Smooth muscle cell of bladder (primary cell): ENCODE measurements around the gene AKAP12. TPM values are rescaled to one million over a fixed set of nuclear protein-coding genes. Genes with fewer than 3 reads are reported as not detected.

Source experiments
- total RNA-seq: library from RNA; depleted of rRNA; stranded (reverse); fragments of >200 nt; gene quantifications from 2 replicates; pipeline ENCODE4 v1.2.3, GENCODE V29; 2014

Gene AKAP12, protein sequence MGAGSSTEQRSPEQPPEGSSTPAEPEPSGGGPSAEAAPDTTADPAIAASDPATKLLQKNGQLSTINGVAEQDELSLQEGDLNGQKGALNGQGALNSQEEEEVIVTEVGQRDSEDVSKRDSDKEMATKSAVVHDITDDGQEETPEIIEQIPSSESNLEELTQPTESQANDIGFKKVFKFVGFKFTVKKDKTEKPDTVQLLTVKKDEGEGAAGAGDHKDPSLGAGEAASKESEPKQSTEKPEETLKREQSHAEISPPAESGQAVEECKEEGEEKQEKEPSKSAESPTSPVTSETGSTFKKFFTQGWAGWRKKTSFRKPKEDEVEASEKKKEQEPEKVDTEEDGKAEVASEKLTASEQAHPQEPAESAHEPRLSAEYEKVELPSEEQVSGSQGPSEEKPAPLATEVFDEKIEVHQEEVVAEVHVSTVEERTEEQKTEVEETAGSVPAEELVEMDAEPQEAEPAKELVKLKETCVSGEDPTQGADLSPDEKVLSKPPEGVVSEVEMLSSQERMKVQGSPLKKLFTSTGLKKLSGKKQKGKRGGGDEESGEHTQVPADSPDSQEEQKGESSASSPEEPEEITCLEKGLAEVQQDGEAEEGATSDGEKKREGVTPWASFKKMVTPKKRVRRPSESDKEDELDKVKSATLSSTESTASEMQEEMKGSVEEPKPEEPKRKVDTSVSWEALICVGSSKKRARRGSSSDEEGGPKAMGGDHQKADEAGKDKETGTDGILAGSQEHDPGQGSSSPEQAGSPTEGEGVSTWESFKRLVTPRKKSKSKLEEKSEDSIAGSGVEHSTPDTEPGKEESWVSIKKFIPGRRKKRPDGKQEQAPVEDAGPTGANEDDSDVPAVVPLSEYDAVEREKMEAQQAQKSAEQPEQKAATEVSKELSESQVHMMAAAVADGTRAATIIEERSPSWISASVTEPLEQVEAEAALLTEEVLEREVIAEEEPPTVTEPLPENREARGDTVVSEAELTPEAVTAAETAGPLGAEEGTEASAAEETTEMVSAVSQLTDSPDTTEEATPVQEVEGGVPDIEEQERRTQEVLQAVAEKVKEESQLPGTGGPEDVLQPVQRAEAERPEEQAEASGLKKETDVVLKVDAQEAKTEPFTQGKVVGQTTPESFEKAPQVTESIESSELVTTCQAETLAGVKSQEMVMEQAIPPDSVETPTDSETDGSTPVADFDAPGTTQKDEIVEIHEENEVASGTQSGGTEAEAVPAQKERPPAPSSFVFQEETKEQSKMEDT (N-terminal part only)
- 63.9 and 67.4 TPM in 2 replicates for total RNA-seq

DNA sequence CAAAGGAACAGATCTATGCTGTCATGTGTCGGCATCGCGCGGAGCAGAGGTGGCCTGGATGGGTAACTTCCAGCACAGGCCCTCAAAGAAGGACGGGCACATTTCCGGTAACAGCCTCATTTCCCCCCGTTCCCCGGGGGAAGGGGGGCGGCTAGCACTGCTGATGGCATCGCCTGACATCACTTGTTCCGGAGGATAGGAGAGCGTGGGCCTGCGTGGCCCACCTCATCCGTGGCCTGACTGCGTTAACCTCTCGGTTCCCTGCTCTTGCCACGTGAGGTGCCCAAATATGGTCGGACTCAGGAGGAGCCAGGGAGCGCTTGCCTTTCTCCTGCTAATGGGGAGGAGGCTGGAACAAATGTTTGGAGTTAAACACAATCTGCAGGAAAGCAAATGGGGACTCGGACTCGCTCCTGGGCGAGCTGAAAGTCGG, at the start of gene AKAP12:
Gene AKAP12, plus strand, starts transcription at position 365 of the 433 bp plus-strand sequence. CDS start 596 bp downstream, outside the sequence.

DNA sequence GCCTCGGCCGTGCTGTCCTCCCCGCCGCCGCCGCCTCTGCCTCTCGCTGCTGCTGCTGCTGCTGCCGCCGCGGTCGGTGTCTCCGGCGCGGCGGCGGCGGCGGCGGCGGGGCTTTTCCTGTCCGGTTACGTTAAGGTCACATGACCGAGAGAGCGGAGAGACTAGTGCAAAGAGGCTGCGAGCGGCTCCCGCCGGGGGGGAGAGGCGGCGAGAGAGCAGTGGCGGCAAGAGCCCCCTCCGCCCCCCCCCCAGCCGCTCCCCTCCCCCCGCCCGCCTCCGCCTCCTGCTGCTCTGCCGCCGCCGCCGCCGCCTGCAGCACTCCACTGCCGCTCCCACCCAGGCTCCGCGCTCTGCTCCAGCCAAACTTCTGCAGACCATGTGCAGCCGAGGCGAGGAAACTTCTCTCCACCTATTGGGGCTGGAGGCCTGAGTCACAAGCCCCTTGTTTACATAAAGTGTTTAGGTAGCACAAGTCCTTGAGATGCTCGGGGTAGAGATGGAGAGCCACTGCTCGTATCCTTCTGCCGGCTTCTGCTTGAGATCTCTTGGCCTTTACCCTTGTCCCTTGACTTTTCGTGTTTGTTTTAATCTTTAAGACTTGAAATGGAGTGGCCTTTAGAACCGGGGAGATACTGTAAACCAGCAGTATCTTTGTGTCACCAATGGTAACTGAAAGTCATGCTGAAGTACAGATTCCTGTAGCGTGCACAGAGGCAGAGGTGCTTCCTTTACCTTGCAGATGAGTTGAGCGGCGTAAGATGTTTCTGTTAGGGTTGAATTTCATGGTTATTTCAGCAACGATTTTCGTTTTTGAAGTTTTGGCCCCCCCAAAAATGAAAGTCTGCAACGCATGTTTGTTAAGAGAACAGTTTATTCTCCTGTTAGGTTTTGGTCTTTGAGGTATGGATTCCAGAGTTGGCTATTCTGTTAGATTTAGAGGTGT, 152.0 kb downstream of the AKAP12 start, which contains the start of gene ZBTB2:
Gene ZBTB2, minus strand, starts transcription at position 89 of the 943 bp plus-strand sequence. CDS start 17,922 bp downstream, outside the sequence.

Other genes with a start within 250 kb of the AKAP12 start
- gene ZBTB2, start 151.6 kb downstream of the AKAP12 start, total RNA-seq, result 7.4 and 8.8 TPM in 2 replicates
- 34.1 and 39.2 TPM in 2 replicates for gene RMND1, start 212.2 kb downstream of the AKAP12 start, total RNA-seq